Adrenal gland (tissue), 5 donors: ENCODE data around the gene MROH2A.

ENCODE experiments used
- CTCF ChIP-seq, 6 experiments: fragments of 450-650 bp in 4 of 6; fragments of 200-600 bp in 2 of 6; sonication (generic) in 1 of 6; IDR thresholded peaks; 1 replicate in 5 of 6; 2 replicates in 1 of 6; pipeline versions ENCODE4 v1.5.1 to v1.8.0; 2016 to 2021; ENCODE audit warnings: antibody characterized with exemption in 6 of 6, mild to moderate bottlenecking in 2 of 6, moderate library complexity in 1 of 6
- POLR2A ChIP-seq, 2 donors: fragments of 450-650 bp; IDR thresholded peaks; one replicate each; pipeline ENCODE4 v1.6.1; 2017; ENCODE audit warnings: antibody characterized with exemption in 2 of 2, mild to moderate bottlenecking in 2 of 2, moderate library complexity in 1 of 2
- donor health status: DM: no; HTN: no; CAD: no.

GRCh38 chr2:233816771-233817170, 38.6 kb downstream of the MROH2A start:
- TF ChIP-seq CTCF (IDR thresholded peaks at IDR 0.05) (no peak), POLR2A (IDR thresholded peaks at IDR 0.05) (no peak)
